ENCODE data around the gene C1orf116. TPM values are rescaled to one million over a fixed set of nuclear protein-coding genes. Genes with fewer than 3 reads are reported as not detected.

C1orf116 gene
- total RNA-seq, 1 donor from 2014 or later = not detected

- Mint-ChIP-seq H3K27me3 (ENCODE audit: unreplicated experiment) (peaks cover 26% of the 10 kb centered on the region), H3K36me3 (ENCODE audit: unreplicated experiment) (no peaks in the 10 kb centered on the region), H3K4me1 (ENCODE audit: unreplicated experiment) (no peaks in the 10 kb centered on the region), H3K9me3 (ENCODE audit: unreplicated experiment) (no peaks in the 10 kb centered on the region), H3K27ac (ENCODE audit: unreplicated experiment) (no peak overlapping the region), H3K4me3 (ENCODE audit: unreplicated experiment) (no peak overlapping the region)
- DNase-seq (ENCODE audit: extremely low spot score, unreplicated experiment) = no peak
- no peak for TF ChIP-seq CTCF (IDR thresholded peaks at IDR 0.05)
Measured at GRCh38 chr1:207000651-207001291, 31.8 kb downstream of the C1orf116 start.

DNA sequence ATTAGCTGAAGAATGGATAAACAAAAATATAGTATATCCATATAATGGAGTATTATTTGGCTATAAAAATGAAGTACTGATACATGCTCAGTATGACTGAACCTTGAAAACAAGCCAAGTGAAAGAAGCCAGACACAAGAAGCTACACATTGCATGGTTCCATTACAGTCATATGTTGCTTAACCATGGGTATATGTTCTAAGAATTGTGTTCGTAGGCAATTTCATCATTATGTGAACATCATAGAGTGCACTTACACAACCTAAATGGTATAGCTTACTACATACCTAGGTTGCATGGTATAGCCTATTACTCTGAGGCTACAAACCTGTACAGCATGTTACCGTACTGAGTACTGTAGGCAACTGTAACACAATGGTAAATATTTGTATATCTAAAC, 33.7 kb downstream of the C1orf116 start:
- H3K36me3 Mint-ChIP-seq (ENCODE audit: unreplicated experiment) = no peaks in the 10 kb centered on the region
- no peak overlapping the region for H3K27ac Mint-ChIP-seq (ENCODE audit: unreplicated experiment)
- DNase-seq (ENCODE audit: extremely low spot score, unreplicated experiment) = no peak
- no peaks in the 10 kb centered on the region for H3K9me3 Mint-ChIP-seq (ENCODE audit: unreplicated experiment)
- TF ChIP-seq CTCF (IDR thresholded peaks at IDR 0.05) = no peak
- no peaks in the 10 kb centered on the region for H3K4me1 Mint-ChIP-seq (ENCODE audit: unreplicated experiment)
- no peak overlapping the region for H3K4me3 Mint-ChIP-seq (ENCODE audit: unreplicated experiment)
- H3K27me3 Mint-ChIP-seq (ENCODE audit: unreplicated experiment) = peaks cover 30% of the 10 kb centered on the region

GRCh38 chr1:206992790-206993189, 39.8 kb downstream of the C1orf116 start:
- DNase-seq (ENCODE audit: extremely low spot score, unreplicated experiment) = no peak
- no peak overlapping the region for H3K27ac Mint-ChIP-seq (ENCODE audit: unreplicated experiment)
- H3K9me3 Mint-ChIP-seq (ENCODE audit: unreplicated experiment) = no peaks in the 10 kb centered on the region
- no peak overlapping the region for H3K4me3 Mint-ChIP-seq (ENCODE audit: unreplicated experiment)
- no peak for TF ChIP-seq CTCF (IDR thresholded peaks at IDR 0.05)
- no peaks in the 10 kb centered on the region for H3K4me1 Mint-ChIP-seq (ENCODE audit: unreplicated experiment)
- peaks cover 45% of the 10 kb centered on the region for H3K27me3 Mint-ChIP-seq (ENCODE audit: unreplicated experiment)
- no peaks in the 10 kb centered on the region for H3K36me3 Mint-ChIP-seq (ENCODE audit: unreplicated experiment)

DNA sequence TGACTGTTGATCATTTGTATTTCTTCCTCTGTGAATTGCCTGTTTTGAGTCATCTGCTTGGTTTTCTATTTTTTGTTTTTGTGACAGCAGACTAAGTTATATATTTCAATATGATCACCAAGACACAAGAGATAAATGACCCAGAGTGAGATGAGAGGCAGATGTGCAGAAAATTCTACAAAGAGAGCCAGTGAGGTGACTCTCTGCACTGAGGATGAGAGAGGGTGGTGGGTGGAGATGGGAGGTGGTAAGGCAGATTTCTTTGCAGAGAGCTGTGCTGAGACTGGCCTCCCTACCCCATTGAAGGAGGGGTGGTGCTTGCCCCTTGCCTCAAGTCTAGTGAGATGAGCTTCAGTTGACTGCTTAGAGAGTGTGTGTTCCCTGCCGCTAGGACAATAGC, 44.7 kb downstream of the C1orf116 start:
- H3K4me1 Mint-ChIP-seq (ENCODE audit: unreplicated experiment) = no peaks in the 10 kb centered on the region
- no peak overlapping the region for H3K4me3 Mint-ChIP-seq (ENCODE audit: unreplicated experiment)
- no peaks in the 10 kb centered on the region for H3K9me3 Mint-ChIP-seq (ENCODE audit: unreplicated experiment)
- no peak for TF ChIP-seq CTCF (IDR thresholded peaks at IDR 0.05)
- H3K36me3 Mint-ChIP-seq (ENCODE audit: unreplicated experiment) = no peaks in the 10 kb centered on the region
- no peak for DNase-seq (ENCODE audit: extremely low spot score, unreplicated experiment)
- peaks cover 62% of the 10 kb centered on the region for H3K27me3 Mint-ChIP-seq (ENCODE audit: unreplicated experiment)
- no peak overlapping the region for H3K27ac Mint-ChIP-seq (ENCODE audit: unreplicated experiment)

- Mint-ChIP-seq H3K27me3 (ENCODE audit: unreplicated experiment) (peaks cover 61% of the 10 kb centered on the region), H3K4me1 (ENCODE audit: unreplicated experiment) (no peaks in the 10 kb centered on the region), H3K9me3 (ENCODE audit: unreplicated experiment) (no peaks in the 10 kb centered on the region), H3K36me3 (ENCODE audit: unreplicated experiment) (no peaks in the 10 kb centered on the region), H3K27ac (ENCODE audit: unreplicated experiment) (no peak overlapping the region), H3K4me3 (ENCODE audit: unreplicated experiment) (no peak overlapping the region)
- no peak for DNase-seq (ENCODE audit: extremely low spot score, unreplicated experiment)
- TF ChIP-seq CTCF (IDR thresholded peaks at IDR 0.05) = no peak
Measured at GRCh38 chr1:206986885-206987284, 45.7 kb downstream of the C1orf116 start.
